K562 (cell line): ENCODE measurements around the gene TEAD4. TPM values are rescaled to one million over a fixed set of nuclear protein-coding genes. Genes with fewer than 3 reads are reported as not detected.

Source experiments
- ATAC-seq: fragments of 200-7000 bp; cut with Tn5 transposase; 3 replicates; pipeline ENCODE4 v1.9.1; 2020; ENCODE audit warnings: moderate library complexity
- BruUV-seq: library from RNA; stranded (reverse); fragments of 400-500 nt; replicated peaks from 2 replicates; lab custom pipeline; 2021; lab: Mats Ljungman, UMichigan
- CTCF ChIA-PET: fragments of 300-600 bp; formaldehyde crosslinking; extraction: SDS; loops from one replicate; lab custom pipeline; 2021; ENCODE audit warnings: low intra/inter-chr PET ratio; lab: Yijun Ruan, JAX
- POLR2A ChIA-PET: fragments of 300-600, 350-650 bp; sonication (Branson Sonifier 250); formaldehyde crosslinking; extraction: SDS; loops from one replicate; lab custom pipeline; 2021; ENCODE audit warnings: antibody characterized with exemption, inconsistent platforms; lab: Yijun Ruan, JAX
- DNase-seq, 4 experiments: peaks; one replicate each; pipeline versions ENCODE4 v3.0.0 to v3.0.0-alpha.2; 2011 to 2018; ENCODE audit warnings: low spot score in 3 of 4, mixed read lengths in 3 of 4; ENCODE audit errors: extremely low read depth in 1 of 4
- FAIRE-seq: peaks from 2 replicates; lab custom pipeline; 2011; peaks lifted over from hg19 to GRCh38; lab: Jason Lieb, UNC
- H2AFZ ChIP-seq: 2 replicates; pipeline ENCODE4 v1.6.0; 2011; ENCODE audit warnings: low read depth, low read length, control low read depth, inconsistent platforms
- H3K27ac ChIP-seq: fragments of 200-600 bp; 3 replicates; pipeline ENCODE4 v1.8.0; 2011; ENCODE audit warnings: low read depth, mild to moderate bottlenecking, control low read depth, inconsistent platforms, low read length, moderate library complexity, mixed read lengths; ENCODE audit errors: extremely low read depth
- H3K27me3 ChIP-seq, 2 experiments: fragments of 300-600 bp in 1 of 2; 2 replicates in 1 of 2; 3 replicates in 1 of 2; pipeline versions ENCODE4 v1.6.0 to v1.8.0; 2011; ENCODE audit warnings: inconsistent platforms in 2 of 2, low read length in 2 of 2, mild to moderate bottlenecking in 1 of 2, mixed read lengths in 1 of 2, moderate library complexity in 1 of 2; ENCODE audit not compliant: control insufficient read depth in 2 of 2, insufficient read depth in 2 of 2
- H3K36me3 ChIP-seq: fragments of 300-600 bp; 3 replicates; pipeline ENCODE4 v1.8.0; 2011; ENCODE audit warnings: mild to moderate bottlenecking, low read length, inconsistent platforms; ENCODE audit not compliant: control insufficient read depth, insufficient read depth
- H3K4me1 ChIP-seq, 2 experiments: fragments of 200-600 bp in 1 of 2; replicated peaks in 1 of 2; 2 replicates in 1 of 2; 3 replicates in 1 of 2; pipeline versions ENCODE4 v1.5.1 to v1.8.0; 2011; ENCODE audit warnings: inconsistent platforms in 2 of 2, low read length in 2 of 2, mild to moderate bottlenecking in 1 of 2, mixed read lengths in 1 of 2, moderate library complexity in 1 of 2; ENCODE audit not compliant: control insufficient read depth in 2 of 2, insufficient read depth in 2 of 2
- H3K4me2 ChIP-seq: 2 replicates; pipeline ENCODE4 v1.6.1; 2011; ENCODE audit warnings: low read length, control low read depth, inconsistent platforms, mixed read lengths; ENCODE audit not compliant: insufficient read depth
- H3K4me3 ChIP-seq: fragments of 200-600 bp; sonication (generic), shearing (Covaris generic); 2 replicates; pipeline ENCODE4 v1.5.1; 2016; ENCODE audit warnings: control low read depth, inconsistent platforms
- H3K79me2 ChIP-seq: fragments of 200-600 bp; 3 replicates; pipeline ENCODE4 v1.8.0; 2011; ENCODE audit warnings: low read length, inconsistent platforms; ENCODE audit not compliant: control insufficient read depth, insufficient read depth
- H3K9ac ChIP-seq, 2 experiments: 2 replicates each; pipeline versions ENCODE4 v1.6.0 to v1.6.1; 2011; ENCODE audit warnings: low read depth in 2 of 2, low read length in 2 of 2, control low read depth in 1 of 2, inconsistent platforms in 1 of 2, mild to moderate bottlenecking in 1 of 2, mixed read lengths in 1 of 2; ENCODE audit not compliant: insufficient read depth in 1 of 2
- H3K9me1 ChIP-seq: one replicate; pipeline ENCODE4 v1.6.0; 2011; ENCODE audit warnings: inconsistent platforms, mild to moderate bottlenecking, low read length, moderate library complexity; ENCODE audit not compliant: control insufficient read depth, insufficient read depth
- H3K9me3 ChIP-seq: replicated peaks from 2 replicates; pipeline ENCODE4 v1.5.1; 2011; ENCODE audit warnings: low read depth, low read length, inconsistent platforms; ENCODE audit not compliant: control insufficient read depth, insufficient read depth
- H4K20me1 ChIP-seq: replicated peaks from 2 replicates; pipeline ENCODE4 v1.6.1; 2011; ENCODE audit warnings: low read length, inconsistent platforms, mixed read lengths; ENCODE audit not compliant: control insufficient read depth, insufficient read depth
- ARID1B ChIP-seq: fragments of 450-650 bp; IDR thresholded peaks from 2 replicates; pipeline ENCODE4 v1.6.1; 2016; ENCODE audit warnings: antibody characterized with exemption, mild to moderate bottlenecking, inconsistent platforms
- DMBX1 ChIP-seq: fragments of 250-450 bp; sonication (Bioruptor Pico); IDR thresholded peaks from 2 replicates; pipeline ENCODE4 v1.8.0; 2022; ENCODE audit warnings: inconsistent platforms, mild to moderate bottlenecking, moderate library complexity, borderline replicate concordance
- HNRNPLL ChIP-seq: fragments of 200-400 bp; formaldehyde crosslinking; IDR thresholded peaks from 2 replicates; pipeline ENCODE4 v1.6.1; 2017; ENCODE audit warnings: low read length, low read depth, mild to moderate bottlenecking; ENCODE audit not compliant: poor library complexity, severe bottlenecking
- PTBP1 ChIP-seq: fragments of 200-400 bp; formaldehyde crosslinking; IDR thresholded peaks from 2 replicates; pipeline ENCODE4 v1.6.1; 2017; ENCODE audit warnings: low read depth, low read length
- RFX1 ChIP-seq: fragments of 450-650 bp; IDR thresholded peaks from 2 replicates; pipeline ENCODE4 v1.6.1; 2016; ENCODE audit warnings: mild to moderate bottlenecking, moderate library complexity
- STAT5B ChIP-seq: fragments of 250-450 bp; sonication (Bioruptor Pico); IDR thresholded peaks from 2 replicates; pipeline ENCODE4 v1.8.0; 2021; ENCODE audit warnings: mild to moderate bottlenecking, inconsistent platforms
- ZBTB7A ChIP-seq: IDR thresholded peaks from 2 replicates; pipeline ENCODE4 v1.6.1; 2011; ENCODE audit warnings: low read depth, mild to moderate bottlenecking, low read length, moderate library complexity, borderline replicate concordance; ENCODE audit not compliant: control insufficient read depth
- WGBS: fragments of 100-300 bp; shearing (Covaris generic); methylation state at CpG from one replicate; pipeline ENCODE4 v1.1.6; 2016; ENCODE audit warnings: low coverage, mixed read lengths; ENCODE audit not compliant: insufficient coverage; ENCODE audit errors: missing lambda C conversion rate; 5-methylcytosine and 5-hydroxymethylcytosine counted together
- in situ Hi-C: fragments of 300-500 bp; cut with MboI; formaldehyde crosslinking; loops from 4 replicates; pipeline ENCODE4 v1.15.0; 2018; ENCODE audit warnings: inconsistent platforms, mixed read lengths
- intact Hi-C: fragments of 100-400 bp; cut with micrococcal nuclease; formaldehyde crosslinking; loops from 2 replicates; pipeline ENCODE4 v1.14.2; 2022
- polyA plus RNA-seq, 8 experiments: library from polyadenylated mRNA; depleted of rRNA in 4 of 8; stranded (reverse) in 5 of 8; unstranded in 3 of 8; fragments of >200 nt; fragmentation: Nextera tagmentation in 2 of 8; fragmentation: Illumina TruSeq in 1 of 8; extraction: Ambion mirVana in 2 of 8; extraction: Trizol in 1 of 8; gene quantifications; 2 replicates each; pipeline versions ENCODE4 v1.2.1 to v1.2.3, GENCODE V29; 2011 to 2014; ENCODE audit warnings: inconsistent platforms in 1 of 8, missing spikeins in 1 of 8
- total RNA-seq, 7 experiments: library from RNA; depleted of rRNA in 6 of 7; stranded (reverse); fragments of >200 nt in 6 of 7; fragmentation: Illumina TruSeq in 2 of 7; extraction: Trizol in 2 of 7; gene quantifications; 2 replicates each; pipeline versions ENCODE4 v1.2.1 to v1.2.3, GENCODE V29; 2011 to 2021; ENCODE audit warnings: low replicate concordance in 1 of 7
- TF ChIP-seq, protein P1 (sequence below): fragments of 450-650 bp; IDR thresholded peaks from 2 replicates; pipeline ENCODE4 v1.6.1; 2018; ENCODE audit warnings: mild to moderate bottlenecking, low read depth; ENCODE audit not compliant: partially characterized antibody
- TF ChIP-seq, protein P2 (sequence below): fragments of 250-450 bp; sonication (Bioruptor Pico); IDR thresholded peaks from 2 replicates; pipeline ENCODE4 v1.6.1; 2021; ENCODE audit warnings: mild to moderate bottlenecking

The TEAD4 gene
- total and polyA plus RNA-seq, 9 of the 15 experiments (the other 6 are each of a cell fraction or from before 2014, with no cell fraction given): 0.82 to 40.0 (median 17.0) TPM

- FAIRE-seq: no peak
- Histone ChIP-seq H3K79me2 (no peaks in the 10 kb centered on the region), H3K9me3 (no peaks in the 10 kb centered on the region), H3K4me1 (peaks cover 0 to 5% of the 10 kb centered on the region in 2 experiments; a peak in 1 of 5 replicates), H3K27me3 (no peaks in the 10 kb centered on the region), H3K27ac (no peak overlapping the region), H2AFZ (no peak overlapping the region), H4K20me1 (no peaks in the 10 kb centered on the region), H3K9ac (no peak overlapping the region), H3K36me3 (peaks cover 44% of the 10 kb centered on the region; the same call in 2 of the 3 replicates), H3K9me1 (no peaks in the 10 kb centered on the region), H3K4me2 (no peak overlapping the region), H3K4me3 (no peak overlapping the region)
- DNase-seq: no peak
- intact Hi-C loops (no loop called here), in situ Hi-C loops (no loop called here)
- CTCF ChIA-PET: no interaction called here
- 97% methylated on average over 10 of the region's 25 CpGs for WGBS
- BruUV-seq: no TSS peak
- no peak for TF ChIP-seq PTBP1
- TF ChIP-seq, protein P1, sequence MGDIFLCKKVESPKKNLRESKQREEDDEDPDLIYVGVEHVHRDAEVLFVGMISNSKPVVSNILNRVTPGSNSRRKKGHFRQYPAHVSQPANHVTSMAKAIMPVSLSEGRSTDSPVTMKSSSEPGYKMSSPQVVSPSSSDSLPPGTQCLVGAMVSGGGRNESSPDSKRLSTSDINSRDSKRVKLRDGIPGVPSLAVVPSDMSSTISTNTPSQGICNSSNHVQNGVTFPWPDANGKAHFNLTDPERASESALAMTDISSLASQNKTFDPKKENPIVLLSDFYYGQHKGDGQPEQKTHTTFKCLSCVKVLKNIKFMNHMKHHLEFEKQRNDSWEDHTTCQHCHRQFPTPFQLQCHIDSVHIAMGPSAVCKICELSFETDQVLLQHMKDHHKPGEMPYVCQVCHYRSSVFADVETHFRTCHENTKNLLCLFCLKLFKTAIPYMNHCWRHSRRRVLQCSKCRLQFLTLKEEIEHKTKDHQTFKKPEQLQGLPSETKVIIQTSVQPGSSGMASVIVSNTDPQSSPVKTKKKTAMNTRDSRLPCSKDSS: no peak
- no peak for TF ChIP-seq ZBTB7A
- TF ChIP-seq, protein P2, sequence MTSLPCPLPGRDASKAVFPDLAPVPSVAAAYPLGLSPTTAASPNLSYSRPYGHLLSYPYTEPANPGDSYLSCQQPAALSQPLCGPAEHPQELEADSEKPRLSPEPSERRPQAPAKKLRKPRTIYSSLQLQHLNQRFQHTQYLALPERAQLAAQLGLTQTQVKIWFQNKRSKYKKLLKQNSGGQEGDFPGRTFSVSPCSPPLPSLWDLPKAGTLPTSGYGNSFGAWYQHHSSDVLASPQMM: no peak
- no peak for TF ChIP-seq HNRNPLL
- no peak for TF ChIP-seq ARID1B
- TF ChIP-seq STAT5B (CRISPR knock-in tag): no peak
- no peak for TF ChIP-seq RFX1
- no peak for TF ChIP-seq DMBX1 (CRISPR knock-in tag)
- POLR2A ChIA-PET: interaction anchor here (0.6 kb wide), 1 partner anchor 78 kb away, joined by 3 read pairs; no protein-coding TSS in a partner anchor
- ATAC-seq: no peak
Observed at GRCh38 chr12:3019005-3019680, 59.9 kb downstream of the TEAD4 start.
